AG04450 (cell line): ENCODE results near the gene FOXM1. TPM values are rescaled to one million over a fixed set of nuclear protein-coding genes. Genes with fewer than 3 reads are reported as not detected.

ENCODE experiments used
- CTCF ChIA-PET: fragments of 300-600, 350-600 bp; formaldehyde crosslinking; extraction: SDS; loops from one replicate; lab custom pipeline; 2022; ENCODE audit warnings: antibody characterized with exemption, inconsistent platforms; lab: Charles Lee
- POLR2A ChIA-PET: fragments of 350-600 bp; formaldehyde crosslinking; extraction: SDS; loops from one replicate; lab custom pipeline; 2021; ENCODE audit warnings: antibody characterized with exemption, inconsistent platforms; lab: Yijun Ruan, JAX
- DNase-seq: peaks from one replicate; pipeline ENCODE4 v3.0.0-alpha.2; 2011; ENCODE audit warnings: low read depth, low spot score
- H3K27ac ChIP-seq: one replicate; pipeline ENCODE4 v1.5.1; 2012; ENCODE audit warnings: low read depth, low read length, control low read depth
- H3K27me3 ChIP-seq: one replicate; pipeline ENCODE4 v1.6.0; 2012; ENCODE audit warnings: low read length; ENCODE audit not compliant: control insufficient read depth, insufficient read depth
- H3K4me3 ChIP-seq: 2 replicates; pipeline ENCODE4 v1.5.1; 2011; ENCODE audit warnings: mild to moderate bottlenecking, low read depth, low read length, control low read depth
- H3K9me3 ChIP-seq: 2 replicates; pipeline ENCODE4 v1.5.1; 2012; ENCODE audit warnings: low read length; ENCODE audit not compliant: control insufficient read depth, insufficient read depth
- polyA minus RNA-seq: library from RNA; depleted of rRNA, polyadenylated mRNA; stranded (reverse); fragments of >200 nt; gene quantifications from 2 replicates; pipeline ENCODE4 v1.2.3, GENCODE V29; 2011; rRNA and poly(A)+ RNA removed
- polyA plus RNA-seq: library from polyadenylated mRNA; depleted of rRNA; stranded (reverse); fragments of >200 nt; gene quantifications from 2 replicates; pipeline ENCODE4 v1.2.3, GENCODE V29; 2011; rRNA removed
- TF ChIP-seq, protein P1 (sequence below): IDR thresholded peaks from 2 replicates; pipeline ENCODE4 v1.5.1; 2011; ENCODE audit warnings: low read depth, low read length, control low read depth, inconsistent platforms

FOXM1 gene, protein sequence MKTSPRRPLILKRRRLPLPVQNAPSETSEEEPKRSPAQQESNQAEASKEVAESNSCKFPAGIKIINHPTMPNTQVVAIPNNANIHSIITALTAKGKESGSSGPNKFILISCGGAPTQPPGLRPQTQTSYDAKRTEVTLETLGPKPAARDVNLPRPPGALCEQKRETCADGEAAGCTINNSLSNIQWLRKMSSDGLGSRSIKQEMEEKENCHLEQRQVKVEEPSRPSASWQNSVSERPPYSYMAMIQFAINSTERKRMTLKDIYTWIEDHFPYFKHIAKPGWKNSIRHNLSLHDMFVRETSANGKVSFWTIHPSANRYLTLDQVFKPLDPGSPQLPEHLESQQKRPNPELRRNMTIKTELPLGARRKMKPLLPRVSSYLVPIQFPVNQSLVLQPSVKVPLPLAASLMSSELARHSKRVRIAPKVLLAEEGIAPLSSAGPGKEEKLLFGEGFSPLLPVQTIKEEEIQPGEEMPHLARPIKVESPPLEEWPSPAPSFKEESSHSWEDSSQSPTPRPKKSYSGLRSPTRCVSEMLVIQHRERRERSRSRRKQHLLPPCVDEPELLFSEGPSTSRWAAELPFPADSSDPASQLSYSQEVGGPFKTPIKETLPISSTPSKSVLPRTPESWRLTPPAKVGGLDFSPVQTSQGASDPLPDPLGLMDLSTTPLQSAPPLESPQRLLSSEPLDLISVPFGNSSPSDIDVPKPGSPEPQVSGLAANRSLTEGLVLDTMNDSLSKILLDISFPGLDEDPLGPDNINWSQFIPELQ
- polyA plus RNA-seq (10.8 and 11.5 TPM in 2 replicates), polyA minus RNA-seq (13.6 and 24.5 TPM in 2 replicates)

DNA sequence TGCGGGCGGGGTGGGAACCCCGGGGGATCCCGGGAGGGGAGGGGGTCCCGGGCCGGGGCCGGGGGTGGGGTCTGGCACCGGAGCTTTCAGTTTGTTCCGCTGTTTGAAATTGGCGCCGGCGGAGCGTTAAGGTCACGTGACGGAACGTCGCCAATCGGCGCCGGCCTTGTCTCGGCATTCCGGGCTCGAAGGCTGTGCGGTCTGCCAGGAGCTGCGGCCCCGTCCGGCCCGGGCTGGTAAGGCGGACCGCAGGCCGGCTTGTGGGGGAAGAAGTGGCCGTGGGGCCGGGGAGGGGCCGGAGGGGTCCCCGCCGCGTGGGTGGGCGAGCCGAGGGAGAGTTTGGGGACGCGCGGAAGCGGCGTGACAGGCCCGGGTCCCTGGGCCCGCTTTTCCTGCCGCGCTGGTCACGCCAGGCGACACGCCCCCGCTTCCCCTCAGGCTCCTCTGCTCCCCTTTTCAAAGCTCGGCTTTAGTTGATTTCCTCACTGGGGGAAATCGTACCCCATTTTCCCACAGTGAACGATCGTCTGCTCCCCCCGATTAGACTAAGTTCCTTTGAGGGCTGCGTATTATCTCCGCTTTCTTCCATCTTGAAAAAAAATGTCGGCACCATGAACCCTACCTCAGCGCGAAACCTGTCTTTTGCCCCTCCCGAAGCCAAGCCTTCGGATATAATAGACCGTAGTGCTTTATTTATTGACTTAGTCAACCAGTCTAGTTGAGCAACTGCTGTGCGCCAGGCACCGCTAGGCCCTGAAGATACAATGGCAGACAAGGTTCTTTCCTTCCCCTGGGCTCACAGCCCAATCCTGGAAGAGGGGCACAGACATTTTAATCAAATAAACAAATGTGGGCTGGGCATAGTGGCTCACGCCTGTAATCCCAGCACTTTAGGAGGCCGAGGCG is at the start of gene FOXM1, which contains the start of gene RHNO1:
Gene FOXM1 (minus strand): TSS at position 128 of the 906 bp plus-strand sequence. CDS start 2,696 bp downstream, outside the sequence.
Gene RHNO1 (plus strand): TSS at position 177 of the 906 bp plus-strand sequence. CDS start 8,144 bp downstream, outside the sequence.
- Histone ChIP-seq H3K4me3 (peak within 1 kb of the TSS; percentile 82), H3K27me3 (no peaks in the 10 kb centered on the region), H3K9me3 (no peaks in the 10 kb centered on the region; the same call in 1 of the 2 replicates), H3K27ac (peak within 1 kb of the TSS; percentile 84)
- DNase-seq, result peak; percentile 66
- TF ChIP-seq, protein P1, sequence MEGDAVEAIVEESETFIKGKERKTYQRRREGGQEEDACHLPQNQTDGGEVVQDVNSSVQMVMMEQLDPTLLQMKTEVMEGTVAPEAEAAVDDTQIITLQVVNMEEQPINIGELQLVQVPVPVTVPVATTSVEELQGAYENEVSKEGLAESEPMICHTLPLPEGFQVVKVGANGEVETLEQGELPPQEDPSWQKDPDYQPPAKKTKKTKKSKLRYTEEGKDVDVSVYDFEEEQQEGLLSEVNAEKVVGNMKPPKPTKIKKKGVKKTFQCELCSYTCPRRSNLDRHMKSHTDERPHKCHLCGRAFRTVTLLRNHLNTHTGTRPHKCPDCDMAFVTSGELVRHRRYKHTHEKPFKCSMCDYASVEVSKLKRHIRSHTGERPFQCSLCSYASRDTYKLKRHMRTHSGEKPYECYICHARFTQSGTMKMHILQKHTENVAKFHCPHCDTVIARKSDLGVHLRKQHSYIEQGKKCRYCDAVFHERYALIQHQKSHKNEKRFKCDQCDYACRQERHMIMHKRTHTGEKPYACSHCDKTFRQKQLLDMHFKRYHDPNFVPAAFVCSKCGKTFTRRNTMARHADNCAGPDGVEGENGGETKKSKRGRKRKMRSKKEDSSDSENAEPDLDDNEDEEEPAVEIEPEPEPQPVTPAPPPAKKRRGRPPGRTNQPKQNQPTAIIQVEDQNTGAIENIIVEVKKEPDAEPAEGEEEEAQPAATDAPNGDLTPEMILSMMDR, result 0 out of 2 replicates have a peak, but pooled peaks have one; percentile 11
- POLR2A ChIA-PET, result interaction anchor here (0.6 to 1.1 kb wide), 4 partner anchors 9 to 32 kb away, joined by 3 to 15 read pairs (median 4); partner anchors contain the start of gene TULP3
- CTCF ChIA-PET, result interaction anchor here (0.9 to 2.2 kb wide), 3 partner anchors 8 to 23 kb away, joined by 3 to 11 read pairs (median 3); no protein-coding TSS in a partner anchor

DNA sequence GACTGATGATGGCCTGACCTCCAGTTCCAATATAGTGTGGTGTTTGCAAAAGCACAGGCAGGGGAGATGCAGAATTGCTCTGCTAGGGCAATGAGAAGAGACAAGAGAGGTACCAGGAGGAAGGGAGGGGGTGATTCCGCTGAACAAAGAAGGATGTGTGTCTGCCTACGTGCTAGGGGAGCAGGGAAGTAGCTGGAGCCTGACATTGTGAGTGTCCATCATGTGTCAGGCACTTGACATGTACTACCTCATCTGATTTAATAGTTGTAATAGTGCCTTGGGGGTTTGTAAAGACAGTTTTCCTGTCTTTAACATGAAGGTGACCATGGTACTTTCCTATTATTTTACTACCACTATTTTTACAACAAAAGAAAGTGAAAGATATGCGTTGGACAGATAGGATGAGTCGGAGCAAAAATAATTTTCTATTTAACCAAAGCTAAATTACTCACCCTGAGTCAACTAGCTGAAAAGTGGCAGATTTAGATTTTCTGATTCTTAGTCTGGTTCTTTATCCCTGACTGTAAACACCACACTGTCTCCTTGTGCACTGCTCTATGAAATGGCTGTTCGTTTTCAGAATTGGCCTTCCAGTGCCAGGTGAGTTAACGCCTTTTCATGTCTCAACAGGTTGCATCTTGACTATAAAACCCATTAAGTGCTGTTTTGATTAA is 48.5 kb upstream of the FOXM1 start:
- peak overlapping the region; percentile 33 for H3K27ac ChIP-seq
- TF ChIP-seq, protein P1, result no peak
- no peaks in the 10 kb centered on the region for H3K27me3 ChIP-seq
- no peak overlapping the region for H3K4me3 ChIP-seq
- DNase-seq, result no peak
- ChIA-PET CTCF (interaction anchor here (0.5 to 1.1 kb wide), 2 partner anchors 40 to 109 kb away, joined by 3 to 4 read pairs; no protein-coding TSS in a partner anchor), POLR2A (no interaction called here)
- no peaks in the 10 kb centered on the region for H3K9me3 ChIP-seq

DNA sequence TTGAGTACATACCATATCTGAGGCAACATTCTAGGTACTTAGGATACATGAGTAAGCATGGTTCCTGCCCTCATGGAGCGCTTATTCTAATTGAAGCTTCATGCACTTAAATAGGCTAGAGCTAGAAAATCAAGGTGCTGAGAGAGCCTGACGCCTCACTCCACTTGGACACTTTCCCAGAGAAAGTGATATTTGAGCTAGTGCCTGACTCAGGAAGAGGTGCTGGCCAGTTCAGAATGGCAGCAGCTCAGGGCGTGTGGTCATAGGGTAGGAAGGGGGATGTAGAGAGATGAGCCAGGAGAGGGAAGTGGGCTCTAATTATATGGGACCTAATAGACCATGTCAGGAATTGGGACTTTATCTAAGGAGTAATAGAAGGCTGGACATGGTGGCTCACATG is 47.0 kb upstream of the FOXM1 start:
- Histone ChIP-seq H3K27me3 (no peaks in the 10 kb centered on the region), H3K27ac (no peak overlapping the region), H3K4me3 (no peak overlapping the region), H3K9me3 (no peaks in the 10 kb centered on the region)
- ChIA-PET POLR2A (no interaction called here), CTCF (no interaction called here)
- TF ChIP-seq, protein P1, result no peak
- no peak for DNase-seq

DNA sequence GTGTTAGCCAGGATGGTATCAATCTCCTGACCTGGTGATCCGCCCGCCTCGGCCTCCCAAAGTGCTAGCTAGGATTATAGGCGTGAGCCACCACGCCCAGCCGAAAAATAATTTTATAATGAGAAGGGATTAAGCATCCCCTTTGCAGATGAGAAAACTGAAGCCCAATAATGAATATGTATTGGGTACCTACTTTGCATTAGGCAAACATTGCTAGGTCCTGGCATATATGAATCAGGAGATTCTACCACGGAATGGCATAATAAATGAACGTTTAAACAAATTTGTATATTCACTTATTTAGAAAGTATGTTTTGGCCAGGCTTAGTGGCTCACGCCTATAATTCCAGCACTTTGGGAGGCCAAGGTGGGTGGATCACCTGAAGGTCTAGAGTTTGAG is 46.1 kb upstream of the FOXM1 start:
- Histone ChIP-seq H3K4me3 (no peak overlapping the region), H3K27me3 (no peaks in the 10 kb centered on the region), H3K9me3 (no peaks in the 10 kb centered on the region), H3K27ac (no peak overlapping the region)
- ChIA-PET CTCF (no interaction called here), POLR2A (no interaction called here)
- DNase-seq, result no peak
- TF ChIP-seq, protein P1, result no peak
